HCT116 (cell line): ENCODE results near the gene ALPP. TPM values are rescaled to one million over a fixed set of nuclear protein-coding genes. Genes with fewer than 3 reads are reported as not detected.
"Not testable (repeated sequence)": the region's sequence is repeated elsewhere in the genome, so short reads cannot be mapped to it uniquely, and the experiment has no call there.

Experiments used
- ATAC-seq: fragments of 200-7000 bp; cut with Tn5 transposase; 2 replicates; pipeline ENCODE4 v1.9.1; 2020; ENCODE audit warnings: mild to moderate bottlenecking, moderate library complexity
- BruUV-seq: library from RNA; stranded (reverse); fragments of 400-500 nt; replicated peaks from 2 replicates; lab custom pipeline; 2021; lab: Mats Ljungman, UMichigan
- CTCF ChIA-PET: fragments of 300-600 bp; sonication (Branson Sonifier 250); formaldehyde crosslinking; loops from one replicate; lab custom pipeline; 2021; ENCODE audit warnings: antibody characterized with exemption; lab: Charles Lee
- POLR2A ChIA-PET: fragments of 300-600, 350-600 bp; sonication (Branson Sonifier 250); formaldehyde crosslinking; loops from one replicate; lab custom pipeline; 2021; ENCODE audit warnings: antibody characterized with exemption; lab: Charles Lee
- RAD21 ChIA-PET, 2 experiments: fragments of 300-600 bp; sonication (Branson Sonifier 250); formaldehyde crosslinking; loops; one replicate each; lab custom pipeline; 2023; ENCODE audit warnings: low total read pairs in 2 of 2; ENCODE audit not compliant: uncharacterized antibody in 2 of 2, unreplicated experiment in 2 of 2, low non-redundant PET in 1 of 2; lab: Charles Lee
- DNase-seq: peaks from one replicate; pipeline ENCODE4 v3.0.0-alpha.2; 2010; ENCODE audit warnings: low read depth, low spot score
- H2AFZ ChIP-seq: fragments of 200-600 bp; shearing (Covaris generic), sonication (generic); 2 replicates; pipeline ENCODE4 v1.6.1; 2017; ENCODE audit warnings: low read depth, mixed run types, mixed read lengths, antibody characterized with exemption, low read length; ENCODE audit not compliant: poor library complexity, severe bottlenecking
- H3K27ac ChIP-seq: 2 replicates; pipeline ENCODE4 v1.5.1; 2012; ENCODE audit warnings: low read depth, low read length
- H3K27me3 ChIP-seq: fragments of 200-600 bp; sonication (generic); 2 replicates; pipeline ENCODE4 v1.6.1; 2016; ENCODE audit warnings: mixed run types, low read length, mixed read lengths; ENCODE audit not compliant: insufficient read depth
- H3K36me3 ChIP-seq, 2 experiments: fragments of 200-500 bp in 1 of 2; fragments of 200-600 bp in 1 of 2; sonication (Bioruptor generic) in 1 of 2; sonication (generic) in 1 of 2; 2 replicates each; pipeline versions ENCODE4 v1.5.1 to v1.6.1; 2014 to 2016; ENCODE audit warnings: low read length in 2 of 2, inconsistent platforms in 1 of 2, mixed read lengths in 1 of 2, mixed run types in 1 of 2; ENCODE audit not compliant: insufficient read depth in 2 of 2, control insufficient read depth in 1 of 2
- H3K4me1 ChIP-seq, 2 experiments: fragments of 200-600 bp in 1 of 2; sonication (generic) in 1 of 2; 2 replicates each; pipeline versions ENCODE4 v1.5.1 to v1.6.1; 2012 to 2017; ENCODE audit warnings: low read length in 2 of 2, inconsistent platforms in 1 of 2, mild to moderate bottlenecking in 1 of 2, mixed read lengths in 1 of 2, mixed run types in 1 of 2, moderate library complexity in 1 of 2; ENCODE audit not compliant: insufficient read depth in 2 of 2, control insufficient read depth in 1 of 2
- H3K4me2 ChIP-seq: fragments of 200-600 bp; sonication (generic); 2 replicates; pipeline ENCODE4 v1.6.1; 2017; ENCODE audit warnings: mixed run types, low read length, mixed read lengths
- H3K4me3 ChIP-seq, 2 experiments: fragments of 200-600 bp in 1 of 2; sonication (generic) in 1 of 2; replicated peaks in 1 of 2; 2 replicates each; pipeline ENCODE4 v1.5.1; 2011 to 2016; ENCODE audit warnings: low read length in 2 of 2, control low read depth in 1 of 2, low read depth in 1 of 2, mild to moderate bottlenecking in 1 of 2, mixed read lengths in 1 of 2, mixed run types in 1 of 2
- H3K79me2 ChIP-seq: fragments of 200-600 bp; sonication (generic); 2 replicates; pipeline ENCODE4 v1.6.1; 2017; ENCODE audit warnings: mild to moderate bottlenecking, mixed run types, low read length, moderate library complexity, mixed read lengths; ENCODE audit not compliant: insufficient read depth
- H3K9ac ChIP-seq: fragments of 200-600 bp; sonication (generic); 2 replicates; pipeline ENCODE4 v1.6.1; 2016; ENCODE audit warnings: low read length, mixed read lengths
- H3K9me2 ChIP-seq: fragments of 200-600 bp; sonication (generic), shearing (Covaris generic); 2 replicates; pipeline ENCODE4 v1.6.1; 2017; ENCODE audit warnings: mixed run types, mild to moderate bottlenecking, moderate library complexity; ENCODE audit not compliant: insufficient read depth
- H3K9me3 ChIP-seq, 2 experiments: fragments of 200-500 bp in 1 of 2; fragments of 200-600 bp in 1 of 2; sonication (Bioruptor generic) in 1 of 2; sonication (generic) in 1 of 2; 2 replicates each; pipeline ENCODE4 v1.6.1; 2014 to 2017; ENCODE audit warnings: low read length in 2 of 2, mixed read lengths in 2 of 2, inconsistent platforms in 1 of 2, low read depth in 1 of 2, mild to moderate bottlenecking in 1 of 2, mixed run types in 1 of 2, moderate library complexity in 1 of 2; ENCODE audit not compliant: control insufficient read depth in 1 of 2, insufficient read depth in 1 of 2
- H4K20me1 ChIP-seq: fragments of 200-600 bp; sonication (generic), shearing (Covaris generic); 2 replicates; pipeline ENCODE4 v1.6.1; 2017; ENCODE audit warnings: mixed run types, mild to moderate bottlenecking, moderate library complexity; ENCODE audit not compliant: insufficient read depth
- FOSL1 ChIP-seq: IDR thresholded peaks from 2 replicates; pipeline ENCODE4 v1.6.1; 2012; ENCODE audit warnings: low read depth
- RAD21 ChIP-seq: IDR thresholded peaks from 2 replicates; pipeline ENCODE4 v1.6.1; 2012; ENCODE audit warnings: low read depth, mild to moderate bottlenecking
- SRF ChIP-seq: IDR thresholded peaks from 2 replicates; pipeline ENCODE4 v1.6.1; 2012; ENCODE audit warnings: low read depth
- YY1 ChIP-seq: IDR thresholded peaks from 2 replicates; pipeline ENCODE4 v1.6.1; 2011; ENCODE audit warnings: low read length, low read depth, moderate library complexity, mild to moderate bottlenecking; ENCODE audit not compliant: insufficient replicate concordance; ENCODE audit errors: extremely low read depth
- ZNF274 ChIP-seq: fragments of 200-500 bp; sonication (Bioruptor generic); IDR thresholded peaks from 2 replicates; pipeline ENCODE4 v1.6.1; 2014; ENCODE audit warnings: mild to moderate bottlenecking, low read depth, low read length, inconsistent platforms
- intact Hi-C: fragments of 100-400 bp; cut with micrococcal nuclease; formaldehyde crosslinking; loops from 2 replicates; pipeline ENCODE4 v1.10.0; 2022
- total RNA-seq: library from RNA; stranded (reverse); gene quantifications from one replicate; pipeline ENCODE4 v1.2.1, GENCODE V29; 2021; ENCODE audit not compliant: unreplicated experiment
- TF ChIP-seq, protein P1 (sequence below), 3 experiments: fragments of 200-600 bp in 1 of 3; sonication (generic) in 1 of 3; IDR thresholded peaks in 2 of 3; conservative IDR thresholded peaks in 1 of 3; 2 replicates each; pipeline ENCODE4 v1.5.1; 2012 to 2017; ENCODE audit warnings: low read depth in 2 of 3, low read length in 2 of 3, antibody characterized with exemption in 1 of 3, borderline replicate concordance in 1 of 3, control low read depth in 1 of 3, mild to moderate bottlenecking in 1 of 3, mixed read lengths in 1 of 3, mixed run types in 1 of 3, moderate library complexity in 1 of 3; ENCODE audit not compliant: insufficient read depth in 1 of 3

Gene ALPP
- total RNA-seq, 1 experiment from 2014 or later = 0.34 TPM

DNA sequence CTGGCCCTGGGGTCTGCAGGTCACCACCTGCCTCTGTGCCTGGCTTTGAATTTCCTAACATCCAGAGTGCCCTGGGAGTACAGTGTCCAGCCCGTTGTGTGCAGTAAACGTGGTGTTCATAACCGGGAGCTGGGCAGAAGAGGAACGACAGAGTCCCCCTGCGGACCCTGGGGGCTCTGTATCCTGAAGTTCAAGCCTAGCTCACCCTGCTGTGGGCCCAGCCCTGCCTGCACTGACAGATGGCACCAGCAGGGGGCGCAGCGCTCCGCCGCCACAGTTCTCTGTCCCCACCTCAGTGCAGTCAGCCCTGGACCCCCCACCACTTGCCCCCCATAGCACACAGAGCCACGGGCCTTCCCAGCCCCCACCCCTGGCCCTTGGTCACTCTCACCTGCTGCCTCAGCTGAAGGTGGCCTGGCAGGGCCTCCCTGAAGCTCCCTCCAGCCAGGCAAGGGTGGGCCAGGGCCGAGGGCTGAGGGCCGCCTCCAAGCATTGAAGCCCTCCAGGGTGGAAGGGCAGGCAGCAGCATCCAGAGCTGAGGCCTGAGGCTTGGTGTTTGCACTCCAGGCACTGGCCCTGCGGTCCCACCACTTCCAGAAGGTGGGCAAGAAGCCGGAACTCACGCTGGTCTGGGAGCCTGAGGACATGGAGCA is 43.2 kb upstream of the ALPP start:
- POLR2A ChIA-PET, H3K27me3 ChIP-seq, BruUV-seq, H3K79me2 ChIP-seq, H3K4me3 ChIP-seq, DNase-seq, H3K4me2 ChIP-seq, H3K9me3 ChIP-seq, H3K4me1 ChIP-seq, H4K20me1 ChIP-seq, RAD21 ChIA-PET, H3K9ac ChIP-seq, H3K36me3 ChIP-seq, H3K27ac ChIP-seq, H2AFZ ChIP-seq, H3K9me2 ChIP-seq, intact Hi-C loops: not testable (repeated sequence)
- peak; percentile 77 for ATAC-seq
- TF ChIP-seq RAD21 = 0 out of 2 replicates have a peak, but pooled peaks have one; percentile 31
- TF ChIP-seq, protein P1, sequence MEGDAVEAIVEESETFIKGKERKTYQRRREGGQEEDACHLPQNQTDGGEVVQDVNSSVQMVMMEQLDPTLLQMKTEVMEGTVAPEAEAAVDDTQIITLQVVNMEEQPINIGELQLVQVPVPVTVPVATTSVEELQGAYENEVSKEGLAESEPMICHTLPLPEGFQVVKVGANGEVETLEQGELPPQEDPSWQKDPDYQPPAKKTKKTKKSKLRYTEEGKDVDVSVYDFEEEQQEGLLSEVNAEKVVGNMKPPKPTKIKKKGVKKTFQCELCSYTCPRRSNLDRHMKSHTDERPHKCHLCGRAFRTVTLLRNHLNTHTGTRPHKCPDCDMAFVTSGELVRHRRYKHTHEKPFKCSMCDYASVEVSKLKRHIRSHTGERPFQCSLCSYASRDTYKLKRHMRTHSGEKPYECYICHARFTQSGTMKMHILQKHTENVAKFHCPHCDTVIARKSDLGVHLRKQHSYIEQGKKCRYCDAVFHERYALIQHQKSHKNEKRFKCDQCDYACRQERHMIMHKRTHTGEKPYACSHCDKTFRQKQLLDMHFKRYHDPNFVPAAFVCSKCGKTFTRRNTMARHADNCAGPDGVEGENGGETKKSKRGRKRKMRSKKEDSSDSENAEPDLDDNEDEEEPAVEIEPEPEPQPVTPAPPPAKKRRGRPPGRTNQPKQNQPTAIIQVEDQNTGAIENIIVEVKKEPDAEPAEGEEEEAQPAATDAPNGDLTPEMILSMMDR (IDR thresholded peaks at IDR 0.05 in 2 of 3, conservative IDR thresholded peaks at IDR 0.05 in 1 of 3; ENCODE audit: borderline replicate concordance in 1 of 3, insufficient read depth in 1 of 3, low read depth in 2 of 3, low read length in 2 of 3) = peak; percentile 27 to 69 (median 66); a peak in 5 of 6 replicates
- CTCF ChIA-PET = interaction anchor here (1.1 to 1.8 kb wide), 2 partner anchors 30 to 410 kb away, joined by 3 to 4 read pairs; no protein-coding TSS in a partner anchor

DNA sequence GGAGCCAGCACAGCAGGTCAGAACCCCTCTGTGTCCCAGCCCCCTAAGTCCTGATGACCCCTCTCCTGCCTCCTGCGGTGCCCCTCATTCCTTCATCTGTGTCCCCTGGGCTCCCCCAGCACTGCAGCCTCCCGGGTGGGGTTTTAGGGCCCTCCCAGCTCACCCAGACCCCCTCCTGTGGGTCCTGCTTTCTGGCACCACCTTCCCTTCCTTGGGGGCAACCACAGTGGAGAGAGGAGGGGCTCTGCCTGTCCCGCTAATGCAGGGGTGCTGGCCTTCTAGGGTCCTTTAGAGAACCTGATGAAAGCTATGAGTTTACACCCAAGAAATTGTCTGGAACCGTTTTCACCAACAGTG is 42.7 kb upstream of the ALPP start:
- H3K9ac ChIP-seq = no peak overlapping the region
- POLR2A ChIA-PET = no interaction called here
- ATAC-seq (no peak), DNase-seq (no peak)
- CTCF ChIA-PET = interaction anchor here (1.1 kb wide), 1 partner anchor 411 kb away, joined by 4 read pairs; no protein-coding TSS in a partner anchor
- no peak overlapping the region for H3K27ac ChIP-seq
- H3K27me3 ChIP-seq = no peaks in the 10 kb centered on the region
- no peak overlapping the region for H3K4me3 ChIP-seq
- H2AFZ ChIP-seq = no peak overlapping the region
- no peaks in the 10 kb centered on the region for H4K20me1 ChIP-seq
- H3K9me3 ChIP-seq = no peaks in the 10 kb centered on the region
- H3K4me2 ChIP-seq = no peak overlapping the region
- no peak for TF ChIP-seq FOSL1
- TF ChIP-seq ZNF274 = no peak
- no peak for TF ChIP-seq SRF
- no peak for TF ChIP-seq YY1
- H3K79me2 ChIP-seq = no peaks in the 10 kb centered on the region
- H3K9me2 ChIP-seq = no peaks in the 10 kb centered on the region
- RAD21 ChIA-PET = no interaction called here
- no TSS peak for BruUV-seq
- H3K4me1 ChIP-seq = no peaks in the 10 kb centered on the region
- H3K36me3 ChIP-seq = no peaks in the 10 kb centered on the region
- intact Hi-C loops = no loop called here
